ENCODE results near the gene PPP1R37.
A peak's percentile ranks its signal among the peaks of the same experiment; 100 is the strongest.

The PPP1R37 gene

GRCh38 chr19:45162608-45163143, 69.7 kb downstream of the PPP1R37 start:
- Histone ChIP-seq H3K4me3 (ENCODE audit: low read length) (no peak overlapping the region), H3K9ac (ENCODE audit: low read depth, low read length) (no peak overlapping the region), H3K27me3 (ENCODE audit: control insufficient read depth, insufficient read depth, low read length) (peaks cover 22% of the 10 kb centered on the region), H3K4me1 (ENCODE audit: control insufficient read depth, insufficient read depth, low read length) (peaks cover 10% of the 10 kb centered on the region), H3K36me3 (ENCODE audit: insufficient read depth, low read length) (no peaks in the 10 kb centered on the region), H3K4me2 (ENCODE audit: low read length) (no peak overlapping the region), H3K9me3 (replicated peaks; ENCODE audit: low read length) (no peaks in the 10 kb centered on the region)

GRCh38 chr19:45163156-45163555, 70.2 kb downstream of the PPP1R37 start:
- H3K4me1 ChIP-seq (ENCODE audit: control insufficient read depth, insufficient read depth, low read length) = peaks cover 10% of the 10 kb centered on the region
- no peaks in the 10 kb centered on the region for H3K36me3 ChIP-seq (ENCODE audit: insufficient read depth, low read length)
- H3K9me3 ChIP-seq (replicated peaks; ENCODE audit: low read length) = no peaks in the 10 kb centered on the region
- H3K27me3 ChIP-seq (ENCODE audit: control insufficient read depth, insufficient read depth, low read length) = peaks cover 18% of the 10 kb centered on the region
- no peak overlapping the region for H3K4me3 ChIP-seq (ENCODE audit: low read length)
- H3K4me2 ChIP-seq (ENCODE audit: low read length) = no peak overlapping the region
- no peak overlapping the region for H3K9ac ChIP-seq (ENCODE audit: low read depth, low read length)

- Histone ChIP-seq H3K4me3 (ENCODE audit: low read length) (no peak overlapping the region), H3K9ac (ENCODE audit: low read depth, low read length) (no peak overlapping the region)
Measured at GRCh38 chr19:45163751-45164460, 70.9 kb downstream of the PPP1R37 start.

GRCh38 chr19:45164577-45165335, 71.8 kb downstream of the PPP1R37 start:
- Histone ChIP-seq H3K4me3 (ENCODE audit: low read length) (no peak overlapping the region), H3K4me1 (ENCODE audit: control insufficient read depth, insufficient read depth, low read length) (peaks cover 10% of the 10 kb centered on the region), H3K9me3 (replicated peaks; ENCODE audit: low read length) (no peaks in the 10 kb centered on the region), H3K27me3 (ENCODE audit: control insufficient read depth, insufficient read depth, low read length) (peaks cover 18% of the 10 kb centered on the region), H3K36me3 (ENCODE audit: insufficient read depth, low read length) (no peaks in the 10 kb centered on the region), H3K9ac (ENCODE audit: low read depth, low read length) (no peak overlapping the region), H3K4me2 (ENCODE audit: low read length) (peak overlapping the region; percentile 9)

More at GRCh38 chr19:45163751-45164460, 70.9 kb downstream of the PPP1R37 start:
- Histone ChIP-seq H3K9me3 (replicated peaks; ENCODE audit: low read length) (no peaks in the 10 kb centered on the region), H3K36me3 (ENCODE audit: insufficient read depth, low read length) (no peaks in the 10 kb centered on the region), H3K27me3 (ENCODE audit: control insufficient read depth, insufficient read depth, low read length) (peaks cover 18% of the 10 kb centered on the region), H3K4me2 (ENCODE audit: low read length) (peak overlapping the region; percentile 9), H3K4me1 (ENCODE audit: control insufficient read depth, insufficient read depth, low read length) (peaks cover 10% of the 10 kb centered on the region)

GRCh38 chr19:45166723-45167252, 73.8 kb downstream of the PPP1R37 start:
- Histone ChIP-seq H3K9me3 (replicated peaks; ENCODE audit: low read length) (no peaks in the 10 kb centered on the region), H3K27me3 (ENCODE audit: control insufficient read depth, insufficient read depth, low read length) (peaks cover 2% of the 10 kb centered on the region), H3K36me3 (ENCODE audit: insufficient read depth, low read length) (no peaks in the 10 kb centered on the region), H3K9ac (ENCODE audit: low read depth, low read length) (no peak overlapping the region), H3K4me3 (ENCODE audit: low read length) (no peak overlapping the region), H3K4me1 (ENCODE audit: control insufficient read depth, insufficient read depth, low read length) (peaks cover 10% of the 10 kb centered on the region), H3K4me2 (ENCODE audit: low read length) (no peak overlapping the region)

- no peak overlapping the region for H3K4me3 ChIP-seq (ENCODE audit: low read length)
- H3K4me2 ChIP-seq (ENCODE audit: low read length) = no peak overlapping the region
- H3K9me3 ChIP-seq (replicated peaks; ENCODE audit: low read length) = no peaks in the 10 kb centered on the region
- peaks cover 9% of the 10 kb centered on the region for H3K4me1 ChIP-seq (ENCODE audit: control insufficient read depth, insufficient read depth, low read length)
- H3K9ac ChIP-seq (ENCODE audit: low read depth, low read length) = no peak overlapping the region
- H3K27me3 ChIP-seq (ENCODE audit: control insufficient read depth, insufficient read depth, low read length) = no peaks in the 10 kb centered on the region
- H3K36me3 ChIP-seq (ENCODE audit: insufficient read depth, low read length) = no peaks in the 10 kb centered on the region
Measured at GRCh38 chr19:45168767-45169351, 75.9 kb downstream of the PPP1R37 start.

- H3K9me3 ChIP-seq (replicated peaks; ENCODE audit: low read length) = no peaks in the 10 kb centered on the region
- H3K27me3 ChIP-seq (ENCODE audit: control insufficient read depth, insufficient read depth, low read length) = no peaks in the 10 kb centered on the region
- no peak overlapping the region for H3K9ac ChIP-seq (ENCODE audit: low read depth, low read length)
- no peak overlapping the region for H3K4me2 ChIP-seq (ENCODE audit: low read length)
- no peaks in the 10 kb centered on the region for H3K36me3 ChIP-seq (ENCODE audit: insufficient read depth, low read length)
- H3K4me3 ChIP-seq (ENCODE audit: low read length) = no peak overlapping the region
- peaks cover 11% of the 10 kb centered on the region for H3K4me1 ChIP-seq (ENCODE audit: control insufficient read depth, insufficient read depth, low read length)
Measured at GRCh38 chr19:45169602-45170001, 76.6 kb downstream of the PPP1R37 start.

GRCh38 chr19:45170146-45171106, 77.4 kb downstream of the PPP1R37 start:
- Histone ChIP-seq H3K9ac (ENCODE audit: low read depth, low read length) (no peak overlapping the region), H3K4me2 (ENCODE audit: low read length) (no peak overlapping the region), H3K4me1 (ENCODE audit: control insufficient read depth, insufficient read depth, low read length) (peaks cover 12% of the 10 kb centered on the region)

GRCh38 chr19:45171211-45171623, 78.2 kb downstream of the PPP1R37 start:
- no peak overlapping the region for H3K9ac ChIP-seq (ENCODE audit: low read depth, low read length)
- H3K27me3 ChIP-seq (ENCODE audit: control insufficient read depth, insufficient read depth, low read length) = no peaks in the 10 kb centered on the region
- no peak overlapping the region for H3K4me3 ChIP-seq (ENCODE audit: low read length)
- no peak overlapping the region for H3K4me2 ChIP-seq (ENCODE audit: low read length)
- H3K4me1 ChIP-seq (ENCODE audit: control insufficient read depth, insufficient read depth, low read length) = peaks cover 16% of the 10 kb centered on the region
- no peaks in the 10 kb centered on the region for H3K36me3 ChIP-seq (ENCODE audit: insufficient read depth, low read length)
- no peaks in the 10 kb centered on the region for H3K9me3 ChIP-seq (replicated peaks; ENCODE audit: low read length)

More at GRCh38 chr19:45170146-45171106, 77.4 kb downstream of the PPP1R37 start:
- H3K9me3 ChIP-seq (replicated peaks; ENCODE audit: low read length) = no peaks in the 10 kb centered on the region
- no peaks in the 10 kb centered on the region for H3K27me3 ChIP-seq (ENCODE audit: control insufficient read depth, insufficient read depth, low read length)
- no peaks in the 10 kb centered on the region for H3K36me3 ChIP-seq (ENCODE audit: insufficient read depth, low read length)
- H3K4me3 ChIP-seq (ENCODE audit: low read length) = no peak overlapping the region

GRCh38 chr19:45172173-45172572, 79.2 kb downstream of the PPP1R37 start:
- Histone ChIP-seq H3K4me1 (ENCODE audit: control insufficient read depth, insufficient read depth, low read length) (peaks cover 16% of the 10 kb centered on the region), H3K27me3 (ENCODE audit: control insufficient read depth, insufficient read depth, low read length) (no peaks in the 10 kb centered on the region), H3K4me3 (ENCODE audit: low read length) (no peak overlapping the region), H3K4me2 (ENCODE audit: low read length) (no peak overlapping the region), H3K36me3 (ENCODE audit: insufficient read depth, low read length) (no peaks in the 10 kb centered on the region), H3K9ac (ENCODE audit: low read depth, low read length) (no peak overlapping the region), H3K9me3 (replicated peaks; ENCODE audit: low read length) (no peaks in the 10 kb centered on the region)

All from skeletal muscle satellite cell (primary cell).